ENCODE measurements around the gene LPCAT1.

LPCAT1 gene

DNA sequence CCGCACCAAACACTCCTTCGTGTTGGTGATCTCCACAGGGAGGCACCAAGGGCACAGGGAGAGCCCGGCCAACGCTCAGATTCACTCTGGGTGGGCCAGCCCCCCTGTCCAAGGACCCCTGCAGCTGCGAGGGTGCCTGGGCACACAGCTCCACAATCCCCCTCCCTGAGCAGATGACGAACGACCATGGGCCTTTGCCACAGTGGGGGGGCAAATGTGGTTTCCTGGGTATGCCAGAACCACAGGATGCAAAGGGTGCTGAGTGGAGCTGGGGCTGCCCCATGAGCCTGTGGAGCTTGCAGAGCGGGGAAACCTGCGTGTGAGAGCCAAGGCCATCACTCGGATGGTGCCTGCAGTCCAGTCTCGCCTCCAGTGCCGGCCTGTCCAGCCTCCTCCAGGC, 31.0 kb downstream of the LPCAT1 start:
- no peak for DNase-seq

DNA sequence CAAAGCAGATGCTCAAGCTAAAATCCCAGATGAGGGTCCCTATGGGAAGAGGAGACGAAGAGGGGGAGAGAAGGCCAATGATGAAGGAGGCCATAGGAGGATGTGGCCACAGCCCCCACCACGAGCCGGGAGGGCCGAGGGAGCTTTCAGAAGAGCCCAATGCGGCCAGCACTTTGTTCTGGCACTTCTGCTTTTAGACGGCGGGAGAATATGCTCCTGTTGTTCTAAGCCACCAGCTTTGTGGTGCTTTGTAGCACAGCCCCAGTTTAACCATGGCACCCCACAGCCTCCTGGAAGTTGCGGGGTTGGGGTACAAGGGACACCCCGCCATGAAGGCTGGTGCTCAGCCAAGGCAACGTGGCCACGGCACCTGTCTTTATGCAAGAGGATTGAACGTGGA, 33.4 kb downstream of the LPCAT1 start:
- no peak for DNase-seq

GRCh38 chr5:1489754-1490153, 34.0 kb downstream of the LPCAT1 start:
- no peak for DNase-seq

DNA sequence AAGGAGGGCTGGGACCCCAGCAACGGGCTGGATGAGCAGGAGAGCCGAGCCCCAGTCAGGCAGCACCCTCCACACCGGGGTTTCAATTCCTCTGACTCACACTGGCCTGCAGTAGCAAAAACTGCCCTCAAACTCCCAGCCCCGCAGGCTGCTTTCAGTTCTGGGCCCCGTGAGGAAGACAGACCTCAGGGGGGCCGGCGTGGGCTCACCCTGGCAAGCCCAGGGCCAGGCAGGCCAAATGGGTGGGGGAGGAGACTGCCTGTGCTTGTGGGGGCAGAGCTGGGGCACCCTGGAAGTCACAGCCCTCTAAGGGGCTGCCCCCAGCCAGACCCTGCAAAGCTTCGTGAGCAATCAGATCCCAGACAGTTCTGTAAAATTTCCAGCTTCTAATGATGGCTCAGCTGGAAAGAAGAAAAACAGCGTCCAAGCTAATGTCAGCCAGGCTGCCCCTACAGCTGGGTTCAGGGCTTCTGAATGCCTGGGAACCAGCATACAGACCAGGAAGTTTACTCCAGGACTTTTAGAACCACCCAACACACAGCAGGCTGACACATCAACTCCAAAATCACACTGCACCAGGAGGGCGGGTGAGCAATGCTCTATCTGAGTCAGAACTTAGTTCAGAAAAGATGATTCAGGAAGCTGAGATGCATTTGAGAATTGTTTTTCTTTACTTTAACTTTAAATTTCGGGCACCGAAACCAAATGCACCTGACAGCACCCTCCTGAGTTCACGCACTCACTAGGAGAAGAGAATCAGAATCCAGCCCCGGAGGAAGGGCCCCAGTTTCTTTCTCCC, 34.7 kb downstream of the LPCAT1 start:
- no peak for DNase-seq

DNA sequence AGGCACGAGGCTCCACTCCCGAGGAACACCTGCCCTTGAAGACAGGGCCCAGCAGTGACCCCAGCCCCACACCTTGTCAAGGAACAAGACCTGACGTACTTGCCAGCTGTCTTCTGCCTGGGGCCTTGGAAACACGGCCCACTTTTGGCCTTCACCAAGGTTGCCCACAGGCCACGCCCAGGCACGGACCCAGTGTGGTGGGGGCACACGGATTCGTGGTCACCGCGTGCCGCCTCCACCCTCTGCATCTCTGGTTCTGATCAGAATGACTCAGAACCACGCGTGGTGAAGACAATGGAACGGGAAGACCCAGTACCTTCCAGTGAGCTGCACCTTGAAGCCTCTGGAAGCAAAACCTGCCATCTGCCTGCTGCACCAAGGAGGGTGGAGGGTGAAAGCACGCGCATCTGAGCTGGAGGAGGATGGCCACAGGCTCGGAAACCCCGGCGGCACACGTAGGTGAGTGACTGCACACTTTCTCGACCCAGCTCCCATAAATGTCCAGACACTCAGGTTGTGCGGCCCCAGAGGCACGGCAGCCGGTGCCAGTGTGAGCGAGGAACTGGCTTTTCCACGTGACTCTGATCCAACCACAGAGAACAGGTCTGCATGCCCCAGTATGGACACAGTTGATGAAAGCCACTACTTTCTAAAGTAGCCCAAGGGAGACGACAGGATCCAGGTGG, 36.5 kb downstream of the LPCAT1 start:
- DNase-seq: no peak

- DNase-seq: no peak
Measured at GRCh38 chr5:1486271-1486670, 37.5 kb downstream of the LPCAT1 start.

DNA sequence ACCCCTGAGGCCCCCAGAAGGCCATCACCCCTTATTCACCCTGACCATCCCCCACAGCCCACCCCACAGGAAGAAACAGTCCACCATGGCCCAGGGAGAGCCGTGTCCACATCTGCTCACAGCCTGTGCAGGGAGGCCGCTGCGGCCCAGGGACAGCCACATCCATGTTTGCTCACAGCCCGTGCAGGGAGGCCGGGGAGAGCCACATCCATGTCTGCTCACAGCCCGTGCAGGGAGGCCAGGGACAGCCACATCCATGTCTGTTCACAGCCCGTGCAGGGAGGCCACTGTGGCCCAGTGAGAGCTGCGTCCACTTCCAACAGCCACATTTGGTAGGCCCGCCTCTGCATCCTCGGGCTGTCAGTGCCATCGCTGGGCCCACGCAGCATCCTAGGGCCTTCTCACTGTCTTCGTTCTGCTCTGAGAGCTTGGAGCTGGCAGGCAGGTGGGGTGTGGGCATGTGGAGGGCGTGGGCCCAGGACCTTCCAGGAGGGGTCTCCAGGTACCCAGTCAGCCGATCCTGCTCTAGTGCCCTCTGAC, 38.1 kb downstream of the LPCAT1 start:
- DNase-seq: no peak

- no peak for DNase-seq
Measured at GRCh38 chr5:1484730-1485578, 38.8 kb downstream of the LPCAT1 start.

DNA sequence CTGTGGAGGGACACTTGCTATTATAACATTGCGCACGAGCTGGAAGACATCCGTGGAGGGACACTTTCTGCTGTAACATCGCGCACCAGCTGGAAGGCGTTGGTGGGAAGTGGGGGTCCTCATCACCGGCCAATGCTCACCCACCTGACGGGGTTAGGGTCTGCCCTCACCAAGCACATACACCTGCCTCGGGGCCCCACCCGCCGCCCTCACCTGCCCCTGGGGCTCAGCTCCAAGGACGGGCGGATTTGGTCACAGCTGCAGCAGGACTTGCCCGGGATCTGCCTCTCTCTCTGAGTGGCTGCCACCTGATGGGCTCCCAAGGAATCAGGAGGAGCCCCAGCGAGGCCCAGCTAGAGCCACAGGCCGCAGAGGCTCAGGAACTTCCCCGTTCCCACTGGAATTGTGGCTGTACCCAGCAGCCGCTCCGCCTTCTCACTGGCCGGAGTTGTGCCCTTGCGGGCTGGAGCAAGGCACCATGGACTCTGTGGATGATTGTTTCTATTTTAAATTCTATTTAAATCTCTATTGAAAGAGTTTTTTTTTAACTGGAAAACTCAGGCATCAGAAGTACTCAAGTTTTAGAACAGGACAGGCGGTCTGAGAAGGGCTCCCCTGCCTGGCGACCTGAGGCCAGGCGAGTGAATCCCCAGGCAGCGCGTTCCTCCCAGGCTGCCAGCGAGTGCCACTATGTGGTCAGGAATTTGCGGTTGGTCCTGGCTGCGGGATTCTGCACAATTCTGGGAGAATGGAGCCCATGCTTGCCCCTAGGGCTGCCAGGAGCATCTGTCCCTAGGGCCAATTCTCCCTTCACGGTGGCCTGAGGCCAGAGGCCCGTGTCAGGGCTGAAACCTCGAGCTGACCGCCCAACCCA, 39.7 kb downstream of the LPCAT1 start:
- no peak for DNase-seq

GRCh38 chr5:1483064-1483463, 40.7 kb downstream of the LPCAT1 start:
- no peak for DNase-seq

DNA sequence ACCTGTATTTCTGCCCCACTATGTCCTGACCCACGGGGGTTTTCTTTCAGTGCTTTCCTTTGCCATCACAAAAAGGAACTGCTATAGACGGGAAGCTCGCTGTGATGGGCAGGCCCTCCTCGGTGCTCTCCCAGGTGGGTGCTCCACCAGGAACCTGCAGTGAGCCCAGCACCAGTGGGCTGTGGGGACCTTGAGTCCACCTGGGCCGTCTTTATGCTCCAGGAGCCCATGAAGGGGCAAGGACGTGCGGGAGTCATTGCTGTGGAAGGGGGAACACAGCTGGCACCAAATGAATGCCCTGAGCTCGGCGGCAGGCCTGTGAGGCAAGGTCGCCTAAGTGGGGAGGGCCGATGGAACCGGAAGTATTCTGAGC, 41.8 kb downstream of the LPCAT1 start:
- no peak for DNase-seq

DNA sequence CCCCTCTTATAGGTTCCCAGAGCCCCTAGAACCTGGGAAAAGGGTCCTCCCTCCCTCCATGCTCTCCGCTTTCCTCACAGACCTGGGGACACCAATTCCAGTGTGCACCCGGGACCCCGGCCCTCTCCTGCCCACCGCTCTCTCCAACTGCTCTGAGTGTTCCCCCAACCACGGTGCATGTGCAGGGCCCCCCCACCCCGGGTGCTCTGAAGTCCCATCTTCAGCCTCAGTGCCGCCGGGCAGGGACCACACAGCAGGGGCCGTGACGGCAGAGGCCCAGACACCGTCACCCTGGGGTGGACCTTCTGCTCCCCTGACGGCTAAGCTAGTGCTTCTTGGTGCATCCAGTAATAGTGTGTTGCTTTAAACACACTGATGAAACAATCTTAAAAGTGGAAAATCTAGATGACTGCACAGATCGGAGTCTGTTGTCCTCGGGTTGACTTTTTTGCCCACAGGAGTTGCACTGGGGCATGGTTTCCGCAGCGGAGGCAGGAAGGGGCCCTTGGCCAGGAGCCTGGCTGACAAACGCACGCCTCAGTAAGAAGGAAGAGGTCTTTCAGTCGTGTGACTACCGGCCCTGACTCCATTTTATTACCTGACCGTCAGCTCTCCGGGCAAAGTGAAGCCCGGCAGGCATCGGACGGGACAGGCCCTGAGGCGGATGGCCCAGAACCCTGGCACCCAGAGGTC, 42.3 kb downstream of the LPCAT1 start:
- DNase-seq: no peak

DNA sequence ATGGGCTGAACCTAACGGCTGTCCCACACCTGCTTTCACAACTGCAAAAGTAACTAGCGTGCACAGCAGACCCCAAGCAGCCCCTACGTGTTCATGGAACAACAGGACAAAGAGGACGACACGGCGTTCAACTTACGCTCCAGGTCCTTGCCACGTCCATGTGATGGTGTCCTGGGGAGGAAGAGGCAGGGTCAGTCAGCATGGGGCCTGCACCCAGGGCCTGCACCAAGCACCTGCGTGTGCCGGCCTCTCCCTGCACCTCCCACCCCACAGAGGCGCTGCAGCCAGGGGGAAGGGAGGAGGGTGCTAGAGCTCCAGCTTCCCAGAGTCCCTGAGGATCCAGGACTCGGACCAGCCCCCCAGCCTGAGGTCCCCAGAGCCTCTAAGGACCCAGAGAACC, 43.0 kb downstream of the LPCAT1 start:
- DNase-seq: no peak

- DNase-seq: no peak
Measured at GRCh38 chr5:1480217-1480616, 43.5 kb downstream of the LPCAT1 start.

DNA sequence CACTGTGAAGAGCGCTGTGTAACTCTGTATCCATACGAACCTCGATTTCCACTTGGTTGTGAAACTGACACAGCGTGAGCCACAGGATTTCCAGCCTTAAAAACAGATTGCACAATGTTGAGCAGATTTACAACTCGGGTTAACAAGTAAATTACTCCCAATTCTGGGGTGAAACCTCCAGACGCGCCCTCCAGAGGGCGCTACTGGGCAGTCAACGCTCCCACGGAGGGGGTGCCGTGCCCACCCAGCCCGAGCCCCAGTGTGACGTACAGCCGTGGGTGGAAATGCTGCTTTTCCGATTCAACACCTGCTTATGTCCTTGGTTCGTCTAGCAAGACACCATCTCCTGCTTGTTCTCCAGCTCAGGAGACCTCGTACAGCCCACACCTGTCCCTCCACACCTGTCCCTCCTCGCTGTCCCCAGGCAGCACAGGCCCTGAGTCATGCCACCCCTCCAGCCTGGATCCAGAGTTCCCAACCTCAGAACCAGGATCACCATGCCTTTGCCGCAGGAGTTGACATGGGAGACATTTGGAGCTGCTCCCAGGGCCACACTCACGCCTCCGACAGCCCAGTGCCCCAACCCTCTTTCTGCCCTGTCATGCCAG, 44.1 kb downstream of the LPCAT1 start:
- peak; percentile 57 for DNase-seq

DNA sequence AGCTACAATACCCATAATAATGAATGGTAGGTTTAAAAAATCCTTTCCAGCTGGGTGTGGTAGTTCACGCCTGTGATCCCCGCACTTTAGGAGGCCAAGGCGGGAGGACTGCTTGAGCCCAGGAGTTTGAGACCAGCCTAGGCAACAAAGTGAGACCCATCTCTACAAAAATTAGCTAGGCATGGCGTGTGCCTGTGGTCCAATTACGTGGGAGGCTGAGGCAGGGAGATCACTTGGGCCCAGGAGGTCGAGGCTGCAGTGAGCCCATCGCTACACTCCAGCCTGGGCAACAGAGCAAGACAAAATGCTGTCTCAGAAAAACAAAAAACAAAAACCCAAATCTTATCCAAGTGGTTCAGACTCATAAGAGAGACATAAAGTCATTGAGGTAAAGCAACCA, 44.7 kb downstream of the LPCAT1 start:
- no peak for DNase-seq

DNA sequence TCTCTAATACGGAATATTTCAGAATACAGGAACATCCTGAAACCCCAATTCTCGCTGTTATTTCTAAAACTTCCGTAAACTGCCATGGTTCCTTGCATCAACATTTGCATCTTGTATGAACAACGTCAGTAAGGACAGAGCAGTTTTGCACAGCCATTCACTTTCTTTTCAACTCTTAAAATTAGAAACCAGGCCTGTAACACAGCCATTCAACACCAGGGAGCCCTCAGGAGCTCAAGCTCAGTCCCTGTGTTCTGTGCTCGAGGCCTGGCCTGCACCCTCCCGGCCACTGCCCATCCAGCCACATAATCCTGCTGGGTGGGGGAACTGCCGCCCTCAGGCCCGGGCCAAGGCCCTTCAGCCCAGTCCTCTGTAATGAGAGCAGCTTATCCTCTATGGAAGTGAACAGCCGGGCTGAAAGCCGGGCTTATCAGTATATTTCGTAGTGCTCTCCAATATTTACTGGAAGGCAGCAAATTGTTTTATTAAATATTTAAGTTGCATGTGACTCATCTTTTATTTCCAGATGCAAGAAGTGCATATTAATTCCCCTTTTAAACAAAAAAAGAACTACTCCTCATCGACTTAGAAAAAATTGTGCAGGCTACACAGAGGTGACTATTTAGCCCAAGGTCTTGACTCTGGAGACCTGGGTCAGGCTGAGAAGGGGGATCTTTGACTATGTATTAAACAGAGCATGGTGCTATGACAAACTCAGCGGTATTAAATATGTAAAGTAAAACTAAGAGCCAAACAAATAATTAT, 45.3 kb downstream of the LPCAT1 start:
- no peak for DNase-seq

- no peak for DNase-seq
Measured at GRCh38 chr5:1477341-1477740, 46.4 kb downstream of the LPCAT1 start.

DNA sequence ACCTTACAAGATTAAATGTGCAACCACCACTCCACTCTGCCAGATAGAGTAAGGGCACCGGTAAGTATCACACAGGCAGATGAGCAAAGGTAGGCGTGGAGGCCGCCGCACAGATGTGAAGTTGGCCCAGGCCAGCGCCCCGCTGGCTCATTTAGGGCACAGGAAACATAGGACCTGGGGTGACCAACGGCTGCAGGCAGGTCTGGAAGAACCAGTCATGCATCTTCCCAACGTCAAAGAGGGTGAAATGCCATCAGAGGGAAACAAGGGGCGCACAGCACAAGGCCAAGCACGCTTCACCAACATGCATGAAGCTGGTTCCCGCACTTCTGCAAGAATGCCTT, 46.8 kb downstream of the LPCAT1 start:
- no peak for DNase-seq

GRCh38 chr5:1476181-1476966, 47.4 kb downstream of the LPCAT1 start:
- no peak for DNase-seq
